Skin of body (tissue), 2 donors: ENCODE measurements around the gene CHAD. TPM values are rescaled to one million over a fixed set of nuclear protein-coding genes. Genes with fewer than 3 reads are reported as not detected.
A peak's percentile ranks its signal among the peaks of the same experiment; 100 is the strongest.

Experiments used
- DNase-seq: peaks from one replicate; lab custom pipeline; 2025; lab: John Stamatoyannopoulos, UW
- total RNA-seq: library from RNA; depleted of rRNA; stranded (reverse); fragments of >200 nt; gene quantifications from one replicate; pipeline ENCODE4 v1.2.3, GENCODE V29; 2014

The CHAD gene
- total RNA-seq, 1 donor from 2014 or later = 0.49 TPM

DNA sequence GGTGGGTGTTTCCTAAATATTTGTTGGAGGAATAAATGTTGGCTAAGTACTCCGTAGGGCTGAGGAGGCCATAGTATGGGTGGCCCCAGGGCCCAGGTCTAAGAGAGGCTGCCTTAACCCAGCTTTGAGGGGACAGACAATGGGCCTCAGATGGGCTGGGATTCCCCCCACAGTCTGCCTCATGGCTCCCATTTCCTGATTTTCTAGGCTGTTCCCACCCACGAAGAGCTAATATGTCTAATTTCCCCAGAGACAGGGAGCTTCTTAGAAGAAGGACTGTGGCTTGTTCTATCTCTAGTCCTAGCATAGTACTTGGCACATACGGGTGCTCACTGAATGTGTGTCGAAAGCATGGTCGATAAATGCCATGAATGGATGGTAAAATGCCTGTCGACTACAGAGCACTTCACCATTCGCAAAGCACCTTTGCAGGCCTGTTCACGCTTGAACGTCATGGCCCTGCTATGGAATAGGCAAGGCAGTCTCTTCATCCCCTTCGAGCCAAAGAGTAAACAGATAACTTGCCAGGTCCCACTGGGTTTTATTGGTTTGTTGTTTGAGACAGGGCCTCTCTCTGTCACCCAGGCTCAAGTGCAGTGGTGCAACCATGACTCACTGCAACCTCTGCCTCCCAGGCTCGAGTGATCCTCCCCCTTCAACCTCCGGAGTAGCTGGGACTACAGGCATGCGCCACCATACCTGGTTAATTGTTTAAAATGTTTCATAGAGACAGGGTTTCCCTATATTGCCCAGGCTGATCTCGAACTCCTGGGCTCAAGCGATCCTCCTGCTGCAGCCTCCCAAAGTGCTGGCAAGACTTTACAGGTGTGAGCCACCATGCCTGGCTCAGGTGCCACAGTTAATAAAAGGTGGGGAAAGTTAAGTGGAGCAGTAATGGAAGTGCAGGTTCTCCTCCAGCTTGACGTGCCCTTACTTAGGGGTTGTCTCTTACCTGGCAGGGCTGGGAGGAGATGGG is 9.7 kb downstream of the CHAD start:
- no peak for DNase-seq

DNA sequence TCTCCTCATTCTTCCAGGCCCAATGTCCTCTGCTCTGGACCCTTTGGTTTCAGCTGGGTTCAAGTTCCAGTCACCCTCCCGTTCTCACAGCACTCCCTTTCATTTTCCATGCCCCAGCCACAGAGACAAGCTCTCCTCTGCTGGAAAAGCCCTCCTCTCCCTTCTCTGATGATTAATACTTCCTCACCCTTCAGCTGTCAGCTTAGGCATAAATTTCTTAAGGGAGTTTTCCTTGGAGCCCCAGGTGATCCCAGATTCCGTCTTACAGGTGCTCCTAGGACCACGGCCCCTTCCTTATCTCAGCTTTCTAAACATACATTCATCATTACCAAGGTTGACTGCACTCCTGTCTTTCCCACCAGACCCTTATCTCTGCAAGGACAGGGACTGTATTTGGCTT is 10.4 kb downstream of the CHAD start:
- DNase-seq = no peak

DNA sequence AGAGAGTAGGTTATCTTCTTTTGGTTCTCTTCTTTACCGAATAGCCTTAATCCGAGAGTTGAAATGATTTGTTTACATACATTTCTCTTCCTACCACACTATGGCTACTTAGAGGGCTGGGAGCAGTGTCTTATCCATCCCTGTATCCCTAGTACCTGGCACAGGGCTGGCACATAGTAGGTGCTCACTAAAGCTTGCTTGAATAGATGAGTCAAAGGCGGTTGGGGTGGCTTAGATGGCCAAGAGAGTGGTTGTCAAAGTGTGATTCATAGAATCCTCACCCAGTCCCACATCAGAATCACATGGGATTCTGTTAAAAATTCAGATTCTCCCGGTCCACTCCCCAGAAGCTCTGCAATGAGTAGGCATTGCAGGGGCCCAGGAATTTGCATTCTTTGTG is 11.1 kb downstream of the CHAD start:
- DNase-seq = no peak

- DNase-seq = no peak
These were observed 14.8 kb downstream of the CHAD start for GRCh38 chr17:50453901-50454300.

DNA sequence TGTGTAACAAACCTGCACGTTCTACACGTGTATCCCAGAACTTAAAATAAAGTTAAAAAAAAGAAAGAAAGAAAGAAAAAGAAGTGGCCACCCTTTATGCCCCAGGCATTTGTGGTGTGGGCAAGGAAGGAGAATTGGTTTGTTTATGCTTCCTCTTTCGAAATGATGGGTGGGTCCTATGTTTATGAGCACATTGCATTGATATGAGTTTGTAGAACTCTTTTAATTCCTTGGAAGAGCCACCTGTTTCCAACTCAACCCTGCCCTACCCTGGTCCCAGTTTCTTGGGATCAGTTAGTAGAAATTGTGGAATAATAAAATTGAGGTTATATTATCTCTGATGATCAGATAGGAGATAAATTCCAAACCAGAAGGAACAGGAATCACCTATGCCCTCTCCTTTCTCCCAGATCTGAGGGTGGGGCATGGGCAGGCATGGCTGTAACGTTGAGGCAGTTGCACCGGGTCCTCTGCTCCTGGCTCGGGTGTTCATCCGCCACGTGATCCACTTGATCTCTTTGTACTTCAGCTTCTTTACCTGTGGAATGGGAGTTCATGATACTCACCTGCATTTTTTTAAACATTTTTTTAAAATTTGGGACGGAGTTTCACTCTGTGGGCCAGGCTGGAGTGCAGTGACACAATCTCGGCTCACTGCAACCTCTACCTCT is 15.9 kb downstream of the CHAD start:
- DNase-seq = no peak

DNA sequence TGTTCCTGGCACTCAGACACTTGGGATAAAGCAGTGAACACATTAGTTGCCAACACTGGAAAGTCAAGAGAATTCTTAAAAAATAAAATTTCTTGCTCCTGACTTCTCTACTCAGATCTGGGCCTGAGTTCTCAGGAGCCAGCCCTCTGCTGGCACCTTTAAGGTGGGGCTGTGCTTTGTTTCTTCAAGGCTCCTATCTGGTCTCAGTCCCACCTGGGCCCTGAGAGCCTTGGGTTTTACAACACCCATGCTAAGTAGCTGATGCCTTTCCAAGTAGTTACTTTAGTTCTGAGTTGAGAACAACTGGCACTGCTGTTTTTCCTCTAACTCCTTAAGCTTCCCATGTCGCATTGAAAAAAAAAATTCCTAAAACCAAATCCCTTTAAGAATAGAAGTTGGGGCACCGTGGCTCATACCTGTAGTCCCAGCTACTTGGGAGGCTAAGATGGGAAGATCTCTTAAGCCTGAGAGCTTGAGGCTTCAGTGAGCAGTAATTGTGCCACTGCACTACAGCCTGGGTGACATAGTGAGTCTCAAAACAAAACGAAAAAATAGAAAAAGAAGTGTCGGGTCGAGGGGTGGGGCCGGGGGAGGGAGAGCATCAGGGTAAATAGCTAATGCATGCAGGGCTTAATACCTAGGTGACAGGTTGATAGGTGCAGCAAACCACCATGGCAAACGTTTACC is 16.6 kb downstream of the CHAD start:
- DNase-seq = no peak

GRCh38 chr17:50448643-50449042 is 20.0 kb downstream of the CHAD start:
- DNase-seq = no peak

DNA sequence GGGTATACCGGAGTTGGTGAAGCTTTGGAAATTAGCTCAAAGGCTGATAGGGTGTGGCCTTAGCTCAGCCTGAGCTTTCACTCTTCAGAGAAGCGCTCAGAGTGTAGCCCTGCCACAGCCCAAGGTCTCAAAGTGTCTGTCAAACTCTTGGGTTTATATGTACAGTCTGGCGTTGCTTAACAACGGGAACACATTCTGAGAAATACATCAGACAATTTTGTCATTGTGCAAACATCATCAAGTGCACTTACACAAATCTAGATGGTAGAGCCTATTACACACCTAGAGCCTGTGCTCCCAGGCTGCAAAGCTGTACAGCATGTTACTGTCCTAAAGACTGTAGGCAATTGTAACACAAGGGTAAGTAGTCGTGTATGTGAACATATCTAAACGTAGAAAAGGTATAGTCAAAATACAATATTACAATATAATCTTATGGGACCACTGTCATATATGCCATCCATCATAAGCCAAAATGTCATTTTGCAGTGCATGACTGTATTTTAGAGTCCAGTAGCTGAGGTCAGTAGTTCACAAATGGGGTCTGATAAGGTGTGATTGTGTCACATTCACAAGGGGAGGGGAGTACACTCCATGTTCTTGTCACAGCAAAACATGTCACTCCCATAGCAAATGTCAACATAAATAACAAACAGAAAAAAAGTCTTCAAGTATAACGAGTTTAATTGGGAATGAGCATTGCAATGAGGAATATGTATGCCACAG is 20.6 kb downstream of the CHAD start:
- no peak for DNase-seq

DNA sequence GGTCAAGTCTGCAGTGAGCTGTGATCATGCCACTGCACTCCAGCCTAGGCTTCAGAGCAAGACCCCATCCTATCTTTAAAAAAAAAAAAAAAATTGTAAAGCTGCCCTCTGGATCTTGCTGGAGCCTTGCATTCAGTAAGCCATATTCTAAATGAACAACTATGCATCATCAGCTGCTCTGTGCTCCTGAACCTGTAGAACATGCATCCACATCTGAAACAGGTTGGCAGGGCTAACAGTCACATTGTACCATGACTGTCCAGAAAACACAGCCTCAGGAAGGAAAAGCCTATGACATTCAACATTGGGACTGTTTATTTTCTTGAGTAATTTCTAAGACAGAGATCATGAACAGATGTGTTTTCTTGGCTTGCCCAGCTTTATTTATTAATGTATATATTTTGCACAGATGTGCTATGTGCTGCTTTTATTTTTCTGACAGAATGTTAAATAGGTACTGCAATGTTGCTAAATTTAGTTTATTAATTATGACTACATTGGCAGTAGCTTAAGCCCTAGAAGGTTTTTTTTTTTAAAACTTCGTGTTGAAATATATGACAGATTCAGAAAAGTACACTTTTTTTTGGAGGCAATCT is 22.9 kb downstream of the CHAD start:
- peak; percentile 74 for DNase-seq

DNA sequence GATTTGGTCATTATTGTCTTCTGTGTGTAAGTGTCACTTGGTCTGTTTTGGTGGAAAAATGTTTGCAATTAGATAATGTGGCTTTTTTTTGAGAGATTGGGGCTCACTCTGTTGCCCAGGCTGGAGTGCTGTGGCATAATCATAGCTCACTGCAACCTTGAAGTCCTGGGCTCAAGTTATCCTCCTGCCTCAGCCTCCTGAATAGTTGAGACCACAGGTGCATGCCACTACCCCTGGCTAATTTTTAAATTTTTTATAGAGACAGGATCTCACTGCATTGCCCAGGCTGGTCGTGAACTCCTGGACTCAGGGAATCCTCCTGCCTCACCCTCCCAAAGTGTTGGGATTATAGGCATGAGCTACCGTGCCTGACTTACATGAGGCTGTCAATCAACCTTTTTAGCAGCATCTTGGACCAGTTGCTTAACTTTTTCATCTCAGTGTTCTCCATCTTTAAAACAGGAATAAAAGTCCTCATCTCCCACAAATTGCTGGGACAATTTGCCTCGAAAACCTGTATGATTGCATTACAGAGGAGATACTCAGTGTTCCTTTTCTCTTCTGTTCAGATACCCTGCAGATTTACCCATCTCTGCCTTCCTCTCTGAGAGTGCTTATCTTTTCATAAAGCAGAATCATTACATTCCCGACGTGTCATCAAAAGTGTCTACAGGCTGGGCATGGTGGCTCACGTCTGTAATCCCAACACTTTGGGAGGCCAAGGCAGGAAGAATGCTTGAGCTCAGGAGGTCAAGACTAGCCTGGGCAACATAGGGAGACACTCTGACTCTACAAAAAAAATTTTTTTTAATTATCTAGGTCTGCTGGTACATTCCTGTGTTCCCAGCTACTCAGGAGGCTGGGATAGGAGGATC is 23.6 kb downstream of the CHAD start:
- no peak for DNase-seq

DNA sequence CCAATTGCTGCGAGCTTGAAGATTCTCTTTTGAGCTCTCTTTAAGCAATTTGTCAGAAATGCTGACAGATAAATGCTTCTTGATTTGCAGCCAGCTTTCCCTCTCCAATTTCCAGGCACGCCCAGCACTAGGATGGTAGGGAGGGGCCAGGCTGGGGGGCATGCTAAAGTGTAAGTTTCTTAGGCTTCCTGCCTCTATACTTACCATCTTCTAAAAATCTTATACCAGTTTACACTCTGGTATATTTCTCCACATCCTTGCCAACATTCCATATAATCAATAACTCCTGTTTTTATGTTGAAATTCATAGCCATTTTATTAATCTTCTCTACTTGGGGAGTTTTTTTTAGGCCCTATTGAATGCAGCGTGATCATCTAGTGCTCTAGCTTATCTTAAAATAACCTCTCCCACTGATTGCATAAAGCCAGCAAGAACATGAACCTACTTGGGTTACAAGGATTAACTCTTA is 25.1 kb downstream of the CHAD start:
- peak; percentile 72 for DNase-seq

DNA sequence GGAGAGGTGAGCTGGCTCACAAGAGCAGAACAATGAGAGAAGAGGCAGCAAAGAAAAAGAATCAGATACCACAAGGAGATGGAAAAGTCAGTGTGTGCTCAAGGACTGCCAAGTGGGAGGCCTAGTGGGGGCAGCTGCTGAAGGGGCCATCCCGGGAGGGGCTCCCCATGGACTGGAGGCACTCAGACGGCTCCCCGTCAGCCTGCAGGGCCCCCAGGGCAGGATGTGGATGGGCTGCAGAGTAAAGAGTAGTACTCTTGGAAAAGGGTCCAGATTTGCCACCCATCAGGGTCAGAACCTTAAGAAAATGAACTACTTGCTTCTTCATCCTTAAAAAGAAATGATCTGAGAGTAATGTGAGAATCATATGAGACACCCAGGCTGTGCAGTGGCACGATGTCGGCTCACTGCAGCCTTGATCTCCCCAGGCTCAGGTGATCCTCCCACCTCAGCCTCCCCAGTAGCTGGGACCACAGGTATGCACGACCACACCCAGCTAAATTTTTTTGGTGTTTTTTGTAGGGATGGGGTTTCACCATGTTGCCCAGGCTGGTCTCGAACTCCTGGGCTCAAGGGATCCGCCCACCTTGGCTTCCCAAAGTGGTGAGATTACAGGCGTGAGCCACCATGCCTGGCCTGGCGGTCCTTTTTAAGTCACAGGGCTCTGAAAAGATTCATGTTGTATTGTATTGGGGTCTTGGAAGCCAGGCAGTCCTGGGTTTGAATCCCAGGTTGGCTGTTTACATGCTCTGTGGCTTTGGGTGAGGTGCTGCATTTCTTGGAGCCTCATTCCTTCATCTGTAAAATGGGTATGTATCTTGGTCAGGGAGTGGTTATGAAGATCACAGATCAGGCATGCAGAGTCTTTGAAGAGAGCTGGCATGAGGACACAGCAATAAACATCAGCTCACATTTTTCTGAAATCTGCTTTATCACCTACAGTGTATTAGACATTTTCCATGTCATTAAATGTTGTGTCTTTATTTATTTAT is 27.5 kb downstream of the CHAD start:
- no peak for DNase-seq

DNA sequence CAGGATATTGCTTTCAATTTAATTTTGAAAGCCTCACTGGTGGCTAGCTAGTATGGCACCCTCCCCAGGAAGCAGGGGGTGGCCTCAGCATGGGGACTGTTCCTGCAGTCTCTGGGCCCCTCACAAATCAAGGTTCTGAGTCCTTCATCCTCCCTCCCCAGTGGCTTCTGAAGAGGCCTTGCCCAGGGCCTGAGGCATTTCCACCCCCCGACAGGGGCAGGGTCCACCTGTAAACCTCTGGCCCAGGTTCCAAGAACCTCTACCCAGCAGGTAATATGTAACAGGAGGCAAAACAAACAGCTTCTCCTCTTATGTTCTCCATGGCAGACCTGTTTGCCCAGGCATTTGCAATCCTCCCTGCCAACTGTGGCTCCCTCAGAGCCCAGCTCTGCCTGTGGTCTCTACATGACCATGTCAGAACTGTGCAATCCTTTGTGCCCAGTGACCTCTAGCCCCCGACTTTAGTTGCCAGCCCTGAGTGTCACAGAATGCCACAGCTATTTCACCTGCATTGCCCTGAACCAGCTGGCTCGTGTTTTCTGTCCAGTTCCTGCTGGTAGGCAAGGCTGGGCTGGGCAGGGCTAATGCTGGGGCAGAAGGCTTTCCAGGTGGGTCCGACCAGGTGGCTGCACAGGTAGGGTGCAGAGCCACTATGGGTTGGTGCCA is 28.4 kb downstream of the CHAD start:
- no peak for DNase-seq

- DNase-seq = no peak
These were observed 29.7 kb downstream of the CHAD start for GRCh38 chr17:50439008-50439407.

DNA sequence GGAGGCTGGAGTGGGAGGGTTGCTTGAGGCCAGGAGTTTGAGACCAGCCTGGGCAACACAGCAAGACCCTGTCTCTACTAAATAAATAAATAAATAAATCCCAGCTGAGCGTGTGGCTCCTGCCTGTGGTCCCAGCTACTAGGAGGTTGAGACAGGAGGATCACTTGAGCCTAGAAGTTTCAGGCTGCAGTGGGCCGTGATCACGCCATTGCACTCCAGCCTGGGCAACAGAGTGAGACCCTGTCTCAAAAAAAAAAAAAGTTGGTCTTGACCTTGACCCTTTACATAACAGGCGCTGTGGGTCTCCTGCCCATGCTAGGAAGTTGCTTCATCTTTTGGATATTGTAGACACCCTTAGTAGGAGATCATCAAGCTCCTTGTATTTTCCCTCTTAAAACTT is 31.3 kb downstream of the CHAD start:
- no peak for DNase-seq

DNA sequence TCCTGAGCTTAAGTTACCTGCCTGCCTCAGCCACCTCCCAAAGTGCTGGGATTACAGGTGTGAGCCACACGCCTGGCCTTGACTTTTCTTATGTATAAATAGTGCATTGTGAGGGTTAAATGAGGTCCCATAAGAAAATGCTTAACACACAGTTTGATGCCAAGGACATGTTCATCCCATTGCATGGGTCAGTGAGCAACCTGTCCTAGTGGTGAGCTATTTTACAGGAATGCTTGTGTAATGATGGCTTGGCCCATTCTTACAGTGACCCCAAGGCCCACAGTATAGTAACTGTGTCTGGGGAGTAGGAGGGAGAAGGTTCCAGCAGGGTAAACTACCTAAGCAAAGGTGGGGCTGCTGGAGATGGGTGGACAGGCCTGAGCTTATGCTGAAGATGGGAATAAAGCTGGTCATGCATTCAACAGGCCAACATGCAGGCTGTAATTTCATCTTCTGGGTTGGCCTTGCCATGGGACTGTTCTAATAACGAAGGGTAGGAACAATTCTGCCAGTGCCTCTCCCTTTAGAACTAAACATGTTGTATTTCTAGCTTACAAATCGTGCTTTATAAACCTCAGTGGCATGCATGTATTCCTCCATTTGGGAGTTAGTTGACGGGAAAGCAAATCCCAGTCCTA is 36.4 kb downstream of the CHAD start:
- no peak for DNase-seq

- DNase-seq = peak; percentile 93
These were observed 37.7 kb downstream of the CHAD start for GRCh38 chr17:50430821-50431618.
